ENCODE data around the gene DST.
"Not testable (repeated sequence)": the region's sequence is repeated elsewhere in the genome, so short reads cannot be mapped to it uniquely, and the experiment has no call there.

Gene DST

DNA sequence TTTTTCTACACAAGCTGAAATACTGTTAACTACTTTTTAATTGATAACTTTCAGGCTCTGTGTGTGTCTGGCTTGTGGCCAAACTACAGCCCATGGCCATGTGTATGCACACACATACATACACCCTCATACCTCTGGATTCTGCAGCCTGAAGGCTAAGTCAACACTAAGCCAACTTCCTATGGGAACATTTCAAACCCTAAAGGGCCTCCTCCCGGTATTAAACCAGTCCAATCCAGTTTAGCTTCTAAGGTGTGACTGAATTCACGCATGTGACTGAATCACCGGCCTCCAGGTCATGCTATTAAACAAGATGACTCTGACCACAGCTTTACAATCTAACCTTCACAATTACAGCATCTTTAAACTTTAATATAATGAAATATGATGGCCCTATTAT lies 20.7 kb upstream of the DST start:
- DNase-seq (ENCODE audit: low spot score) = no peak

DNA sequence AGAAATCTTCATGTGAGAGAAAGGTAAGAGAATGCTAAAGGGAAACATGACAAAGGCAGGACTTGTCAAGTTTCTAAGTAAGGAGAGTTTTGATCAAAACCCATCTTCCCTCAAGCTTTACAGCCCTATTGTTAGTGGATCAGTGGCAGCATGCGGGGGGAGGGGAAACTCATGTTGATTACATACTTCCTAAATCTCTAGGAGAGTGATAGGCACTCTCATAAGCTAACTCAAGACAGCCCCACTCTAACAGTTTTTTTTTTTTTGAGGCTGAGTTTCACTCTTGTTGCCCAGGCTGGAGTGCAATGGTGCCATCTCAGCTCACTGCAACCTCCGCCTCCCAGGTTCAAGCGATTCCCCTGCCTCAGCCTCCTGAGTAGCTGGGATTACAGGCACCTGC lies 18.6 kb upstream of the DST start:
- DNase-seq (ENCODE audit: low spot score) = not testable (repeated sequence)

DNA sequence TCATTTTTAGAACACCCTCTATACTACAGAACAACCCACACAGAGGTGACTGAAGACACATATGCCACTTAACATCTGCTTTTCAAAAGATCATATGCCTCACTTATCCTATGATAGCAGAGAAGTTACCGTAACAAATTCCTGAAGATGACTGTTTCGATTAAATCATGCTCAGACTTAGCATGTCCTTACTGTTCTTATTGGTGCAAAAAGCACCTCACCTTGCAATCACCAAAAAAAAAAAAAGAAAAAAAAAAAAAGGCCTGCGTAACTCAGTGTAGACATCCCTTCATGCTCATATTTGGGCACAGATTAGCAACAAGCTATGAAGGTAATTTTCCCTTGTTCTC lies 17.7 kb upstream of the DST start:
- no peak for DNase-seq (ENCODE audit: low spot score)

DNA sequence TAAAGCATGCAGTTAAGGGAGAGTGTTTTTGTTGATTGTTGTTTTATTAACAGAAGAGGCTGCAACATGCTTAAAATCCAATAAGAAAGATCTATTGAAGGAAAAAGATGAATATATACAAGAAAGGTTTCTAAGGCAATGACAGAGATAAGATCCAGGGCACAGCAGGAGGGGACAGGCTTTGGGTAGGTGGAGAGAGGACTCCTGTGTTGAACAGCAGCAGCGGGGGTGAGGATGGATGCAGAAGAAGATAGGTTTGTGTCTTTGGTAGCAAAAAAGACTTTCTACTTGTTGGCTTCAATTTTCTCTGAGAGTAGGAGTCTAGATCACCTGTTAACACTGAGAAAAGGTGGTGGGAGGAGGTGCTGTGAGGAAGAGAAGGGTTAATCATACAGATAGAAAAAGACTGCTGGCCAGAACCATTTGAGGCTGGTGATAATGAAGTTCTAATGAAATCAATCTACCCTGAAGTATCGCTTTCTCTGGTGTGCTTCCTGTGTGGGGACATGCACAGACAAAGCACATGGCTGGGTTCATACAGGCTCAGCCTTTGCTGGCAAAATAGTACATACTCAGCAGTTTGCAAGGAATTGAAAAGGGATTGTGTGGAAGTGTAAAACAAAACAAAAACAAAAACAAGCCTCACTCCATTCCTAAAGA lies 17.2 kb upstream of the DST start:
- no peak for DNase-seq (ENCODE audit: low spot score)

DNA sequence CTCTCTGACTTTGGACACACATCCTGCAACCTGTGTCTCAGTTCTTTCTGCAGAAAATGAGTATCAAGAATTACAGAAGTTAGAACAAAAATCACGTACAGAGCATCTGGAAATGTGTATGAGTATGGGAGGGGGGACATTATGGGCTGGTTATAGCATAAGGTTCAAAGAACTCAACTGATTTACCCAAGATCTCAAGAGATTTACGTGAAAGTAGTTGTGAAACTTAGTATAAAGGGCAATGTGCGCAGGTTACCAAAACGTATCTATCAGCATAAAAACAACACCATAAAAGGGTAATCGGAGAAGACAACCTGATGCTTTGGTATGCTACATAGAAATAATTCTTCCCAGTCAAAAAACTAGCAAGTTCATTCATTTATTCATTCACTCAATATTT lies 15.6 kb upstream of the DST start:
- DNase-seq (ENCODE audit: low spot score) = no peak

DNA sequence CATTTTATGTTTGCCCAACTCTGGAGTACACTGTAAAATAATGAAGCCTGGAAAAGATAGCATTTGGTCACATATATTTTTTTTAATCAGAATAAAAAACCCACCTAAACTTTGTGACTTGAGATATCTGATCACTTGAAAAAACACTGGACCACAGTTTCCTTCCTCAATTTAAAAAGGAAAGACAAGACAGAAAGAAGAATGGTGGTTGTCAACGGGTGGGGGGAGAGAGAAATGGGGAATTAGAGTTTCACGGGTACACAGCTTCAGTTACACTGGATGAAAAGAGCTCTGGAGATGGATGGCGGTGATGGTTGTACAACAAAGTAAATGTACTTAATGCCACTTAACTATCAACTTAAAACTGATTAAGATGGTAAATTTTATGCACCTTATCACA lies 14.7 kb upstream of the DST start:
- no peak for DNase-seq (ENCODE audit: low spot score)

DNA sequence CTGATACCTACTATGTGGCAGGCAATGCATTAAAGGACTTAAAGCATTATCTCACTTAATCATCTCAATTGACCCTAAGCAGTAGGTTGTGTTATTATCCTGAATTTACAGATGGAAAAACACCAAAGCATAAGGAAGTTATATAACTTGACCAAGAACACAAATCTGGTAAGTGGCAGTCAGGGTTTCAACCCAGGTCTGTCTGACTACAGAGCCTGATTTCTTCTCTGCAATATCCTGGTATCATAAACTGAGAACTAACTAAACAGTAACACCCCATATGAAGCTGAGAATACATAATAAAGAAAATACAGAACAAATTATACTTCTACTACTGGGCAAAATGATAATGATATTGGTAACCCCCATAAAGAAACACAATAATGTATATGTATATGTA lies 13.8 kb upstream of the DST start:
- DNase-seq (ENCODE audit: low spot score) = no peak

DNA sequence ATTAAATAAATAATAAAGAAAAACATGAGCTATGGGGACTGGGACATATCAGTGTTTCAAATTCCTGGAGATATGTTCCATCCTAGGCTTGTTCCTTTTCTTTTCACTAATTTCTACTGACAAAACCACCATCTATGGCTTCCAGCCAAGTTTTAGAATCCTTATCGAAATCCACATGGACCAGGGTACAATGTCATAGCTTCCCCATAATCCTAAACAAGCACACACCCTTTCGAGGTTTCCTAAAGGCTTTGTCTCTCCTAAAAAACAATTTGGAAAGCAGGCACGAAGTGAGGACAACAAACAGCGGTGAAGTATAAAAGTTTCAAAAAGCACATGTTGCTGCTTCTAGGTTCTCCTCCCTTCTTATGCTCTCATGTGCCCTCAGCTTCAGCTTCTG lies 13.3 kb upstream of the DST start:
- no peak for DNase-seq (ENCODE audit: low spot score)

DNA sequence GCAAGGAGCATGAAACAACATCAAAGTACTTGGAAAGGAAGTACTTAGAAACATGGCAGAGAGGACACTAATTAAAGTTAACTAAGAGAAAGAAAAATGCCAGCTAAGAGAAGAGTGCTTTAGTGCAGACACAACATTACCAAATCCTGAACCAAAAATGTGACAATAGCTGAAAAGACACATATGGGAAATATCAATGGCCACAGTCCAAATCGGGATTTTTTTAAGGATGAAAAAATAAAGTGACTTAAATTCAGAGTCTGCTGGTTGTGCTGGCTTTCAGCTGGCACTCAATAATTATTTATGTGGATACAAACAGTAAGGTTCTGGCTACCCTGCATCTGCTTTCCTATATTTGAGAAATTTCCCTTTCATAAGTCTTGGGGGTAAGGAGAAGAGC lies 12.6 kb upstream of the DST start:
- no peak for DNase-seq (ENCODE audit: low spot score)

DNA sequence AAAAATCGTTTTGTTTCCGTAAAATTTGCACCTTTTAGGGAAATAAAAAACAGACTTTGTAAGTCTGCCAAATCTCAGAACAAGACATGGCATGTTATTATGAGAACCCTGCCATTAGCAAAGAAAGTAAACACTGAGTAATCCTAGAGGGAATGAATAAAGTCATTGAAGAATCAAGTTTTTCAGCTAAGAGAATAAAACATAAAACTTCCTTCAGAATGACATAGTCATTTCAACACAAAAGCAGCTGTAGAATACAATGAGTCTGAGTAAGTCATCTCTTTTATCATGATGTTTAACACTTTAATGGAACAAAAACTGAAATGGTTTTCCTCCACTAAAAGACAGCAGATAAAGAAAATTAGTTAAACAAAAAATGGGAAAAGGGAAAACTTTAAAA lies 10.3 kb upstream of the DST start:
- DNase-seq (ENCODE audit: low spot score) = no peak

DNA sequence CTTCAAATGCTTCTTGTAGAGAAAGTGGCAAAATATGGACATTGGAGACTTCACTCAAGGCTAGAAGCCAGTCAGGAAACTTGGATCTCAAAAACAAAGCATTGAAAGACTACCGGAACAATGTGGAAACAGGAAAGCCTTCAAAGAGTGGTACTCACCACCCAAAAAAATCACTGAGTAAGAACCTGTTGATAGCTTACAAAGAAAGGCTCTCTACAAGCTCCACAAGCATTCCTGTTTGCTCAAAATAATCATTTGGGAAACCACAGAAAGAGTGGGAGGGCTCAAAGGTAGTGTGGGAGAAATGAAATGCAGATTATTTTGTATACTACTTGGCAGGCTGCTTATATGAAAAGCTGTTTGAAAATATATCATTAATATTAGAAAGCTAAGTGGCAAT lies 9.5 kb upstream of the DST start:
- DNase-seq (ENCODE audit: low spot score) = no peak

DNA sequence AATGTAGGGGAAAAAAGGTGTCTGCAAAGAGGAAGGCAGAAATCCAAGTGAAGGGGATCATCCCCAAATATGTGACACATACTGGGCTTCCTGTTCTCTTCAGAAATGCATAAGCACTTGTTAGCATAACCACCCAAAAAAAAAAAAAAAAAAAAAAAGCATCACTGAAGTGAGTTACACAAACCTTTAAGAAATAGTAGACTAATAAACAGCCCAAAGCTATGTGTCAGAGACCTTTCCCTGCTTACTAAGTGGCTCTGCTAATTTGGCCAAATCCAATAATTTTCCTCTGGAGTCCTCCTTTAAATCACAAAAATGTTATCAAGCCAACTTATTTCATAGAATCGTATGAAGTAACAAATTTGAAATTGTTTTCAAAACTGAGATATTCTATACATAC lies 7.5 kb upstream of the DST start:
- no peak for DNase-seq (ENCODE audit: low spot score)

DNA sequence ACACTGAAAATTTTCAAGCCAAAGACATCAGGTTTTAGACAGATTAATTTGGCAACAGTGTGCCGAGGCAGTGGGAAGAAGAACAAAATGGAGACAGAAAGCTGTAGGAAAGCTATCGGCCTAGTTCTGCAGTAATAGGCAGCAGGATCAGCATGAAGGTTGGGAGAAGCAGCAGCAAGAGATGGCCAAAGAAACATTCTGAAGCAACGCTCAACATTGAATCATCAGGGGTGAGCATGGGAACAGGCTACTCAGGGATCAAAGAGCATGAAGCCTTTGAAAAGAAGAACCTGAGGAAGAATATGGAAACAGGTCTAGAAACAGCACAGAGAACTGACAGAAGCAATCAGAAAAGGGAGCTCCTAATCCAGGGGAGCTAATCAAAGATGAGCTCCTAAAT lies 7.1 kb upstream of the DST start:
- DNase-seq (ENCODE audit: low spot score) = no peak

DNA sequence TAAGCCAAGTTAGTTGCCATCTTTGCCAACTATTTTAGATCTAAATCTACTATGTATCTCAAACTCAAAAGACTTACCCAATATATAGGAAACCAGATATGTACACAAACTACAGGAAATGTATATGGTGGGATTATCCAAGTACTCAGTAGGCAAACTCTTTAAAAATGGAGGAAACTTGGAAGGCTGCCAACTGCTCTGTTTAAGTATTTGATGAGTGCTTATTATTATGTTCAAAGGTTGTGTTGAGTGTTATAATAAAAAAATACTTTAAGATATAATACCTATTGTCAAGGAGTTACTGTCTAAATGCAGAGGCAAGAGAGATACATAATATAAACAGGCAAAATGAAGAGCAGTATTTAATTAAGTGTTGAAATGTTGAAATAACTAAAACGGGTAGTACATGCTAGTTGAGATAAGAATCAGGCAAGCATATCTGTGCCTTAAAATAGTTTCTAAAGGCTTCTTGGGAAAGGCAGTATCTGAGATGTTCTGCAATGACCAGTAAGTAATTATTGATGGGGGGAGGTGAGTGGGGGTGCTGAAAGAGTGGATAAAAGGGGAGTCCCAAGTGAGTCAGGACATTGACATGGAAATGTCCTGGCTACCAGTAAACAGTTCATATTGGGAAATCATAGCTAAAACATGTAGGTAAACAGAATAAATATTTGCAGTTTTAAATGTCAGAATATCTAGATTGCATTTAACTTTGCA lies 6.5 kb upstream of the DST start:
- DNase-seq (ENCODE audit: low spot score) = no peak

DNA sequence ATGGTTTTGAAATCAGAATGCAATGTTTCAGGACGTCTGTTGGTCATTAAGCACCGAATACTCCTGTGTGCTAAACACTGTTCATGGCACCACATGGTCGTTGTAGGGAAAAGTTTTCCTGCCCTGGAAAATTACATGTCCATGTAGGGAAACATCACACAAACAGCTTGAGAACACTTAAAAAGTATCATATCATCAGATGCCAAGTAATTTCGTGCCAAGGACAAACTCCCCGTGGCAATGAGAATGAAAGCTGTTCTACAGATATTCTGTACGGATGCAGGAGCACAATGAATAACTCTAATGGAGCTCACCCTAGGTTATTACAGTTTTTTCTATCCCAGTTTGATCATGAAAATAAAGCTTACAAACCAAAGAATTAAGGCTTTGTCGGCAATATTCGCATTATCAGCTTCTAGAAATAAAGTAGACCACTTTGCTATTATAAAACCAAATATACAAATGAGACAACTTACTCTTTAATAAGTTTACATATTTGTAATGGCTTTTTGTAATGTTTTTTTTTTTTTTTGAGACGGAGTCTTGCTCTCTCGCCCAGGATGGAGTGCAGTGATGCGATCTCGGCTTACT lies 4.6 kb upstream of the DST start:
- DNase-seq (ENCODE audit: low spot score) = no peak

DNA sequence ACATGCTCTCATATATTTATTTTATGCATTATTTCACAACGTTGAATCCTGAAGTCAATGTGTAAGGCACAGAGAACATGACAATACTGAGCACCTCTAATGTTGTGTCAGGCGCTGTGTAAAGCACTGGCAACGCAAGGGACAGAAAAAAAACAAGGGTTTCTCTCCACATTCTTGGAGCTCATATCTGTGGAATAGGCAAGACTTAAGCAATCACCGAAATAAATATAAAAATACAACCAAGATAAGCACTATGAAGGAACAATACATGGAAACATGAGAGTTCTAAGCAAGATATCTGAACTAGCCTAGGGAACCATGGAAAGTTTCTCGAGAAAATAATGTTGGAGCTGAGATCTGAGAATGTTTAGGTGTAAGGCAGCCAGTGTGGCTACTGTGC lies 1.7 kb upstream of the DST start:
- no peak for DNase-seq (ENCODE audit: low spot score)

DNA sequence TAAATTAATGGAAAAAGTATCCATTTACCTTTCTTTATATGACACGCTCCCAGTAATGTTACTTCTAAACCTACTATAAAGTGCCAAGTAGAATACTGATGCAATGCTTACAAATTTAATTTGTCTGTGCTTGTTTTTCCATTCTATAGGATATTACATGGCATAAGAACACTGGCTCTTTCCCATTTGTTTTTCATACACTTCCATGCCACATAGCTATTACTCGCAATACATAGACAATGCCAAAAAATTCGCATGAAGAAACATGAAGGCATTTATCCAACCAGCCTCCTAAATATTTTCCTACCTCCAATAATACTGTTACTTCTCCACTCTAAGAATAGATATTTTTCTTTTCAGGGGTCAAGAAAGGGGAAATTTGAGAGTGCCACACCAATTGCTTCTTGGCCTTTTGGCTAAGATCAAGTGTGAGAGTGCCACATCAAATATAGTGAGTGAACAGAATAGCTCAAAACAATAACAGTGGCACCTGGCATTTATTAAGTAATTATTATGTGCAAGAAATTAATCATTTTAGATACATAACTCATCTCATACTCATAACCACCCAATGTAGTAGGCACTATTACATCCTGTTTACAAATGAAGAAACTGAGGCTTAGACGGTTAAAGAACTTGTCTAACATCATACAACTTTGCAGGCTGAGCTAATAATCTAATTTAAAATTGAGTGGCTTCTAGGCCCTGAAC lies 845 bp upstream of the DST start:
- DNase-seq (ENCODE audit: low spot score) = no peak

DNA sequence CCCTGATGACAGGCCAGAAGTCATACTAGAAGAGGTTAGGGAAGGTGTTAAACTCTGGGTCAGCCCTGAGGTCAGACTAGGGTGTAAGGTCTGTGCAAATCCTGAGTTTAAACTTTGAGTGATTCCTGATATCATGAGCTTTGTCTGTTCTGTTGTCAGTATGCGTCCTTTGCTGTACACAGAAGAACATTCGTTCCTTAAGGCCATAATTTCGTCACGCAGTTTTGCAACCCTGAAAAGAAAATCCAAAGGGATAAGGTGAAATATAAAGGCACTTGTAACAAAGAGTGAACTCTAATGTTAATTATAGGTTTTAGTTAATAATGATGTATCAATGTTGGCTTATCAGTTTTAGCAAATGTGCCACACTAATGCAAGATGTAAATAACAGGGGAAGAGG lies 2.3 kb downstream of the DST start:
- DNase-seq (ENCODE audit: low spot score) = no peak

DNA sequence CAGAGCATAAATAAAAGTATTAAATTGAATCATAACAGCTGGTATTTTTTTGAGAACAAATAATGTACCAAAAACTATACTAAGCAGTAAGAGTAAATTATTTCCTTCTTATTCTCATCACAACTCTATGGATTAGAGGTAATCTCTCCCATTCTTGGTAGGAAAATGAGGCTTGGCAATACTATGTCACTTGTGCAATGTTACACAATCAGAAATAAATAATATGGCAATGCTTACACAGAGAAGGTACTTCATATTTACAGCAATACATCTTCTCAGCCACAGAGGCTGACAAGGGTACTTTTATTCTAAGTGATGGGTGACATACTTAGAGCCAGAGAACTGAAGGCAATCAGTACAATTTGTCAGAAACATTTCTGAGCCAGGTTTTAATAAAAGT lies 3.9 kb downstream of the DST start:
- DNase-seq (ENCODE audit: low spot score) = no peak

DNA sequence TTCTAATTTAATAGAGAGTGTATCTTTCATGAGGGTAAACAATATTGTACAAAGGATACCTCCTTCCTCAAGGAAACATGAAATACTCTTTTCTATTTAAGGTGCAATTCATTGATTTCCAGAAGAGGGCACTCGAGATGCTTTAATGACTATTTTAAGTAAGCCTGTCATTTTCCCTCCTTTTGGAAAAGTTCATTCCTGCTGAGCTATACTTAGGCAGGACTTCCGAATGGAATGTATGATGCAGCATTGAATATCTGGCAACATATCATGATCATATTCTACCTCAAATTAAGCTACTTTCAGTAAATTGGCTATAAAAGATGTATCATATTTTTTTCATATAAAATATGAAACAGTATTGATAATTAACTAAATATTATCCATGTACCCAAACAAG lies 5.0 kb downstream of the DST start:
- DNase-seq (ENCODE audit: low spot score) = no peak

DNA sequence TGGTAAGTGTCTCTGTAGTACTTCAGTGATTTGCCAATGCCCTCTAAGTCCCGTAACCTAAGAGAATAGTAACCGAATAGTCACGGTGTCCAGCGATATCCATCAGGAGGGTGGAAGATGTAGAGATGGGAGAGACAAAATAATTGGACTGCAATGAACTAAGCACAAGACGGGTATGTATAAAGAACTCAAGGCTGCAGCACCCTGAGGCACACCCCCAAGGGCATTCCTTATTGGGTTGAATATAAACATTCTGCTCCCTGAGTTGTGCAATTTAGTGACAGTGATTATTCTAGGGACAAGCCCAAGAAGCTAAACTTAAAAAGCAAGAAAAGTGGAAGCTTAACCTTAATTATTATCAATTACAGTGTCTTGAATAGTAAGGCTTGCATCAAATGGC lies 14.6 kb downstream of the DST start:
- DNase-seq (ENCODE audit: low spot score) = no peak

DNA sequence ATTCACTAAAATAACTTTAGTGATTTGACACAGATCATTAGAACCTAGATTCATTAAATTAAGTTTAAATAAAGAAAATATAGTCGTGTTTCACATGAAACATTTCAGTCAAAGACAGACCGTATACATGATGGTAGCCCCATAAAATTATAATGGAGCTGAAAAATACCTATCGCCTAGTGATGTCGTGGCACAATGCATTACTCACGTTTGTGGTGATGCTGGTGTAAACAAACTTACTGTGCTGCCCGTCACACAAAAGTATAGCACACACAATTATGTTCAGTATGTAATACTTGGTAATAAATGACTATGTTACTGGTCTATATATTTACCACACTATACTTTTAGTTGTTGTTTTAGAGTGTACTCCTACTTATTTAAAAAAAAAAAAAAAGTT lies 17.3 kb downstream of the DST start:
- DNase-seq (ENCODE audit: low spot score) = no peak

DNA sequence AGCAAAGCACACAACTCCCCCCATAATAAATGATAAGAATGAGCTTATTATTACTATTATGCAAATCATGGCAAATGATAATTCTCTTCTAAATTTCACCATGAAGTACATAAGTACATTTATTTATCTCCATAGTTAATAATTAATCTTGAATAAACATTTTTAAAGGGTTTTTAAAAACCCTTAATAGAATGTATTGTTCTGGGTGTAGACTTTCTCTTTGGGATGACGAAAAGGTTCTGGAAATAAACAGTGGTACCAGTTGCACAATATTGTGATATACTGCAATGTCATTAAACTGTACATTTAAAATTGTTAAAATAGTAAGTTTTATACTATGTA lies 18.0 kb downstream of the DST start:
- no peak for DNase-seq (ENCODE audit: low spot score)

All from germinal center (tissue), 1 donor.